HUES48 (cell line): Measurements from ENCODE around the gene DPY19L1.

Experiments
- H3K27ac ChIP-seq: one replicate; pipeline ENCODE4 v1.7.0; 2013; ENCODE audit warnings: low read depth, low read length, inconsistent platforms
- H3K27me3 ChIP-seq: 2 replicates; pipeline ENCODE4 v1.6.1; 2013; ENCODE audit warnings: mild to moderate bottlenecking, low read length; ENCODE audit not compliant: control insufficient read depth, insufficient read depth
- H3K36me3 ChIP-seq: 2 replicates; pipeline ENCODE4 v1.6.1; 2013; ENCODE audit warnings: low read length; ENCODE audit not compliant: control insufficient read depth, insufficient read depth
- H3K4me1 ChIP-seq: 2 replicates; pipeline ENCODE4 v1.6.1; 2013; ENCODE audit warnings: mild to moderate bottlenecking, low read length; ENCODE audit not compliant: control insufficient read depth, insufficient read depth
- H3K4me3 ChIP-seq: 2 replicates; pipeline ENCODE4 v1.5.1; 2013; ENCODE audit warnings: mild to moderate bottlenecking, low read depth, low read length
- H3K9ac ChIP-seq: 2 replicates; pipeline ENCODE4 v1.6.1; 2013; ENCODE audit warnings: mild to moderate bottlenecking, low read depth, low read length, moderate library complexity
- H3K9me3 ChIP-seq: 2 replicates; pipeline ENCODE4 v1.6.1; 2013; ENCODE audit warnings: low read length; ENCODE audit not compliant: control insufficient read depth, insufficient read depth

DPY19L1 gene

DNA sequence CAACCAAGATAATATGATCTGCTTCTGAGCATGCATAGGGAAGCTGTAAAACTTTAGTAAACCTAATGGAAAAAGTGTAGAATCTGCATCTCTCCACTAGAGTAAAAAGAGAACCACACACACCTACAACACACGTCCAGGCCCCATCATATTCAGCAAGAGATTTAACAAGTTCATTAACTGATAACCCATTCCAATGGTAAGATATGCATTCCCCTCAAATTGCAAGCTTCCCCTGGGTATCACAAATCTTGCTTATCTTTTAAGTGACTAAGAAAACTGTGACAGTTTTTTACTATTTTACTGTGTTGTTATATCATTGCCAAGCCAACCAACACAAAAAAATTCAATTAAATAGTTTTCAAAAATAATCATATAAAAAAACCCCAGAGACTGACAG lies 8.0 kb downstream of the DPY19L1 start:
- no peak overlapping the region for H3K27ac ChIP-seq
- no peak overlapping the region for H3K4me3 ChIP-seq
- no peak overlapping the region for H3K9ac ChIP-seq
- H3K36me3 ChIP-seq = no peaks in the 10 kb centered on the region
- no peaks in the 10 kb centered on the region for H3K9me3 ChIP-seq
- peaks cover 28% of the 10 kb centered on the region for H3K4me1 ChIP-seq
- no peaks in the 10 kb centered on the region for H3K27me3 ChIP-seq

DNA sequence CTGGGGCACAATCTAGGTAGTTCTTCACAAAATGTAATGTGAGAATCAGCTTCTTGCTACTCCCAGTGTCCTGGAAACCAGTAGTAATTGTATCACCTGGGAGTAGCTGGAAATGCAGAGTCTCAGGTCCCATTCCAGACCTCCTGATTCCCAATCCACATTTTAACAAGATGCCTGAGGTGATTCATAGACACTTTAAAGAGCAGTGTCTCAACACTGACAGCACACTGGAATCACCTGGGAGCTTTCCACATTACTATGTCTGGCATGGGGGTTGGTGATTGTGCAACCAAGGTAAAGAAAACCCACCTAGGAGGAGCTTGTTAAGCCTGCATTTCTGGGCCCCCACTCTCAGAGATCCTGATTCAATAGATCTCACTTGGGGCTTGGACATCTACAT lies 11.1 kb downstream of the DPY19L1 start:
- Histone ChIP-seq H3K27me3 (no peaks in the 10 kb centered on the region), H3K9me3 (no peaks in the 10 kb centered on the region), H3K4me1 (peaks cover 27% of the 10 kb centered on the region), H3K9ac (no peak overlapping the region), H3K27ac (no peak overlapping the region), H3K4me3 (no peak overlapping the region), H3K36me3 (no peaks in the 10 kb centered on the region)

DNA sequence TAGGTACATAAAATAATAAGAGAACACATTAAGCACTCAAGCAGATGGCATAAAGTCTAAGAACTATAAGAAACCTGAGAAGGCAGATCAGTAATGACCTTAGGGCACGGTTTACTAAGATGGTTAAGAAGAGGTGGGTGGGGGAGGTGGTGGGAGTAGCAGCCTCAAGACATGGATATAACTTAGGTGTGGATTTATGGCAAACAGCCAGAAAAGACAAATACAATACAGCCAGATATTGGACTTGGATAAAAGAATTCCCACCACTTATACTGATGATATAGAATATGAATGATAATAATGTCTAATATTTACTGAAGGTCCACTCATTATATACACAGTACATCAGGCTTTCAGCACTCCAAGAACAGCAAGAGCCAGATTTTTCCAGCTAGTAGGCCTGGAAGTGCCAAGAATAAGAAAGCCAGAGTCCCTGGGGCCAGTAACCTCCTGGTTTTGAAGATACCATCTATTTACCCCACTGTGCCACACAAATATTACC lies 11.9 kb downstream of the DPY19L1 start:
- Histone ChIP-seq H3K4me3 (no peak overlapping the region), H3K9me3 (no peaks in the 10 kb centered on the region), H3K27ac (no peak overlapping the region), H3K9ac (no peak overlapping the region), H3K36me3 (no peaks in the 10 kb centered on the region), H3K27me3 (no peaks in the 10 kb centered on the region), H3K4me1 (peaks cover 27% of the 10 kb centered on the region)

DNA sequence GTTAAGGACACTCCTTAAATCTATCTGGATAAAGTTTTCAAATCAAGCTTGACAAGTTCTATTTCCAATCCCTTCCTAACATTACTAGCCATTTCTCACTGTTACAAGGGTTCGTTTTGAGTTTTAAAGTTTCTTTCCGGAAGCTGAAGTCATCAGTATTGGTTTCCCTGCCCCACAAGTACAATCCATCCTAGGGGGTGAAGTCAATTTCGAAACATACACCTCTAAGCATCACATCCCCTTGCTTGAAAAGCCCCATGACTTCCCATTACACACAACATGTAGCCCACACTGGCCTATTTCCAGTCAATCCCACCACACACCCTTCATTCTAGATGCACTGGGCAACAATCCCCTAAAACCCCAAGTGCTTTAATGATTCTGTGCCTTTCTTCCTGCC lies 13.0 kb downstream of the DPY19L1 start:
- Histone ChIP-seq H3K27me3 (no peaks in the 10 kb centered on the region), H3K4me3 (no peak overlapping the region), H3K9me3 (no peaks in the 10 kb centered on the region), H3K27ac (no peak overlapping the region), H3K4me1 (peaks cover 26% of the 10 kb centered on the region), H3K36me3 (no peaks in the 10 kb centered on the region), H3K9ac (no peak overlapping the region)

DNA sequence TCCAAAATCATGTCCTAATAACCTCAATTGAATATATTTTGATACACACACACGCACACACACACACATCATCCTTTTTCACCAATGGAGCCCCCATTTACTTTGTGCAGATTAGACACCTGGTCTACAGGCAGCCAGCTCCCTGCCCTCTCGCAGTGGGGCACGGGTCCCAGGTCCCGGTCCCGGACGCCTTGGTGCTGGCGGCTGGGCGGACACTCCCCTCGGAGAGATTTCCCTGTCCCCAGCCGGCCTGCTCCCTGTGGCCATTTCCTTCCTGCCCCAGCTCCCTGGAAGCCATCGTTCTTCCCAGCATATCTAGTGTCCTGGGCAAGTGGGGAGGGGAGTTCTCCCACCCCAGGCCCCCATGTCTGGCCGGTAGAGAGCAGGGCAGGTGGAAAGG lies 14.6 kb downstream of the DPY19L1 start:
- Histone ChIP-seq H3K4me1 (peaks cover 20% of the 10 kb centered on the region), H3K27ac (no peak overlapping the region), H3K36me3 (0 out of 2 replicates have a peak, but pooled peaks cover 1% of the 10 kb centered on the region), H3K27me3 (no peaks in the 10 kb centered on the region), H3K9ac (no peak overlapping the region), H3K4me3 (no peak overlapping the region), H3K9me3 (no peaks in the 10 kb centered on the region)

DNA sequence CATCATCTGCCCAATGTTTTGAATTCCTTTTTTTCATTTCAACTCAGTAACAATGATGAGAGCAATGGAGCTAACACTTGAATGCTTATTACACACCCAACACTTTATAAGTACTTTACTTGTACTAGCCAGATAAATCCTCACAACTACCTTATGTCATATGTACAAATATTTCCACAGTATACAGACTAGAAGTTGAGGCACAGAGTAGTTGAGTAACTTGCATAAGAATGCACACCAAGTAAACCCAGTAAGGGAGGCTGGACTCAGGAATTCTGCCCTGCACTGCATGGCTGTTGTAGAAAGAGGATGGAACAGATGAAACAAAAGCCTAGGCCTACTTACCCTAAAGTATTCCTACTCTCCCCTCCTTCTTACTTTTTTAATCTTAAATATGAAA lies 15.8 kb downstream of the DPY19L1 start:
- 0 out of 2 replicates have a peak, but pooled peaks cover 6% of the 10 kb centered on the region for H3K36me3 ChIP-seq
- no peak overlapping the region for H3K4me3 ChIP-seq
- no peak overlapping the region for H3K27ac ChIP-seq
- H3K9ac ChIP-seq = no peak overlapping the region
- no peaks in the 10 kb centered on the region for H3K9me3 ChIP-seq
- no peaks in the 10 kb centered on the region for H3K27me3 ChIP-seq
- peaks cover 17% of the 10 kb centered on the region for H3K4me1 ChIP-seq

DNA sequence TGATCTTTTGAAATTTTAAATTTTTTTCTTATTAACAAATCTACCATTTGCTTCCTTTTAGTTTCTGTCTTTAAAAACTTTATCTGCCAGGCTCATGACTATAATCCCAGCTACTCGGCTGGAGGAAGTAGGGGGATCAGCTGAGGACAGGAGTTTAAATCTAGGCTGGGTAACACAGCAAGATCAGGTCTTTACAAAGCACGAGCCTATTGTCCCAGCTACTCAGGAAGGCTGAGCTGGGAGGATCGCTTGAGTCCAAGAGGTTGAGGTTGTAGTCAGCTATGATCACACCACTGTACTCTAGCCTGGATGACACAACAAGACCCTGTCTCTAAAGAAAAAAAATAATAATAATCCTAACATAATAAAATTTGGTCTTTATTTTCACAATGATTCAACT lies 17.5 kb downstream of the DPY19L1 start:
- H3K27ac ChIP-seq = no peak overlapping the region

DNA sequence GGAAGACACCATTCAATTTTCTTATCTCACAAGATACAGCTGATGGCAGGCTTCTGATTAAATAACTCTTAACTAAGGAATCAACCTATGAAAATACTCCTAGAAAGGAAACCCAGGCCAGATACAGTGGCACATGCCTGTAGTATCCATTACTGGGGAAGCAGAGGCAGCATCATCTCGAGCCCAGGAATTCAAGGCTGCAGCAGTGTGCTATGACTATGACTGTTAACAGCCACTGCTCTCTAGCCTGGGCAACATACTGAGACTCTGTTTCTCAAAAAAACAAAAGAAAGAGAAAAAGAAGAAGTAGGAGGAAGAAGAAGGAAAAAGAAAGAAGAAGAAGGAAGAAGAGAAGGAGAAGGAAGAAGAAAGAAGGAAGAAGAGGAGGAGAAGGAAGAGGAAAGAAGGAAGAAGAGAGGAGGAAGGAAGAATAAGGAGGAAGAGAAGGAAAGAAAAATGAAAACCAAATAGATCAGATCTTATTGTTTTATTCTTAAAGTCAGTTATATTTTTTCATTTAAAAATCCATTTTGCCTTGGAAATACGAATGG lies 18.0 kb downstream of the DPY19L1 start:
- Histone ChIP-seq H3K9ac (no peak overlapping the region), H3K9me3 (no peaks in the 10 kb centered on the region), H3K4me3 (no peak overlapping the region), H3K27ac (no peak overlapping the region), H3K4me1 (peaks cover 33% of the 10 kb centered on the region), H3K36me3 (peaks cover 9% of the 10 kb centered on the region; the same call in 1 of the 2 replicates), H3K27me3 (no peaks in the 10 kb centered on the region)

More for the DNA sequence above, 17.5 kb downstream of the DPY19L1 start:
- Histone ChIP-seq H3K9ac (no peak overlapping the region), H3K9me3 (no peaks in the 10 kb centered on the region), H3K36me3 (0 out of 2 replicates have a peak, but pooled peaks cover 6% of the 10 kb centered on the region), H3K4me3 (no peak overlapping the region), H3K27me3 (no peaks in the 10 kb centered on the region), H3K4me1 (peaks cover 28% of the 10 kb centered on the region)

DNA sequence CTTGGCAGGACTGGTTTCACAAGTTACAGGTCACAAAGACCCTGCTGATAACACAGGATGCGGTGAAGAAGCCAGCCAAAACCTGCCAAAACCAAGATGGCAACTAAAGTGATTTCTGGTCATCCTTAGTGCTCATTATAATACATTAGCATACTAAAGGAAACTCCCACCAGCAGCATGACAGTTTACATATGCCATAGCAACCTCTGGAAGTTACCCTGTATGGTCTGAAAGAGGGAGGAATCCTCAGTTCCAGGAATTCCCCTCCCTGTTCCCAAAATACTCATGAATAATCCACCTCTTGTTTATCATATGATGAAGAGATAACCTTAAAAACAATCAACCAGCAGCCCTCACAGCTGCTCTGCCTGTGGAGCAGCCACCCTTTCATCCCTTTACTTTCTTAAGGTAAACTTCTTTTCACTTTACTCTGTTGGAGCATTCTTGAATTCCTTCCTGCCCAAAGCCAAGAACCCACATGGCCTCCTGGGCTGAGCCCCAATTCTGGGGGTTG lies 21.9 kb downstream of the DPY19L1 start:
- H3K27ac ChIP-seq = peak overlapping the region; percentile 90
- no peak overlapping the region for H3K4me3 ChIP-seq
- H3K36me3 ChIP-seq = peaks cover 19% of the 10 kb centered on the region
- peaks cover 31% of the 10 kb centered on the region for H3K4me1 ChIP-seq
- no peaks in the 10 kb centered on the region for H3K27me3 ChIP-seq
- H3K9ac ChIP-seq = no peak overlapping the region
- H3K9me3 ChIP-seq = no peaks in the 10 kb centered on the region

DNA sequence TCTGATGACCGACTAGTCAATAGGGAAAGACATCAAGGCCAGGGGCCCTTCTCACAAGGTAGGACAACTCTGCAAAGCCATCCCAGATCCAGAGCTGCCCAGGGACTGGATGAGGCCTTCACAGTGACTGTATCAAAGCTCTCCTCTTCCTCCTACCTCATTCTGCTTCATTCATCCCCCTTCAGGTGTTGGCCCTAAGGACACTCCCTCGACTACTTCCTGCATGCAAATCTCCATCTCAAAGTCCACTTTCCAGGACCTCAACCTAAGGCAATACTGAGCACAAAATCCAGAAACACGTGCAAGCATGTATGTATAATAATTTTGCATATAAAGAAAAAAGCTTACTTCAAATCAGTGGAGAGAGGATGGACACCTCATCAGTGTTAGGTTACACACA lies 25.1 kb downstream of the DPY19L1 start:
- H3K27me3 ChIP-seq = no peaks in the 10 kb centered on the region
- H3K27ac ChIP-seq = no peak overlapping the region
- no peaks in the 10 kb centered on the region for H3K9me3 ChIP-seq
- H3K4me3 ChIP-seq = no peak overlapping the region
- peaks cover 18% of the 10 kb centered on the region for H3K36me3 ChIP-seq
- H3K4me1 ChIP-seq = peaks cover 28% of the 10 kb centered on the region
- H3K9ac ChIP-seq = no peak overlapping the region

DNA sequence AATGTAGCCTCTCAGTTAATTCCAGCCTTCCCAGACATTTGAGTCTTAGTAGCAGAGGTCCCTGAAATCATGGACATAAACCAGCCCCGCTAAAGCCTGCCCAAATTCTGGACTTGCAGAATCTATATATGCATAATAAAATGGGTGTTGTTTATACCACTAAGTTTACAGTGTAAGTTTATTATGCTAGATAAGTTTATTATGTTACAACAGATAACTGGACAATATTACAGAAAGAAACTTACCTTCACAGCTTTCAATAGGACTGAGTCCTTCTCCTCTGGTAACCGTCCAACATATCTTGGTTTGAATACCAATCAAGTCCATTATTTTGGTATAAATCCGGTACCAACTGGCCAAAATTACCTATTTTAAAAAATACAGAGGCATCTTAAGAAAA lies 26.2 kb downstream of the DPY19L1 start:
- H3K4me1 ChIP-seq = peaks cover 19% of the 10 kb centered on the region
- H3K27ac ChIP-seq = no peak overlapping the region
- no peaks in the 10 kb centered on the region for H3K27me3 ChIP-seq
- H3K4me3 ChIP-seq = no peak overlapping the region
- peaks cover 14% of the 10 kb centered on the region for H3K36me3 ChIP-seq
- H3K9me3 ChIP-seq = no peaks in the 10 kb centered on the region
- H3K9ac ChIP-seq = no peak overlapping the region
